Measurements from ENCODE around the gene RNF4.
"Not testable (repeated sequence)": the region's sequence is repeated elsewhere in the genome, so short reads cannot be mapped to it uniquely, and the experiment has no call there.

Gene RNF4

DNA sequence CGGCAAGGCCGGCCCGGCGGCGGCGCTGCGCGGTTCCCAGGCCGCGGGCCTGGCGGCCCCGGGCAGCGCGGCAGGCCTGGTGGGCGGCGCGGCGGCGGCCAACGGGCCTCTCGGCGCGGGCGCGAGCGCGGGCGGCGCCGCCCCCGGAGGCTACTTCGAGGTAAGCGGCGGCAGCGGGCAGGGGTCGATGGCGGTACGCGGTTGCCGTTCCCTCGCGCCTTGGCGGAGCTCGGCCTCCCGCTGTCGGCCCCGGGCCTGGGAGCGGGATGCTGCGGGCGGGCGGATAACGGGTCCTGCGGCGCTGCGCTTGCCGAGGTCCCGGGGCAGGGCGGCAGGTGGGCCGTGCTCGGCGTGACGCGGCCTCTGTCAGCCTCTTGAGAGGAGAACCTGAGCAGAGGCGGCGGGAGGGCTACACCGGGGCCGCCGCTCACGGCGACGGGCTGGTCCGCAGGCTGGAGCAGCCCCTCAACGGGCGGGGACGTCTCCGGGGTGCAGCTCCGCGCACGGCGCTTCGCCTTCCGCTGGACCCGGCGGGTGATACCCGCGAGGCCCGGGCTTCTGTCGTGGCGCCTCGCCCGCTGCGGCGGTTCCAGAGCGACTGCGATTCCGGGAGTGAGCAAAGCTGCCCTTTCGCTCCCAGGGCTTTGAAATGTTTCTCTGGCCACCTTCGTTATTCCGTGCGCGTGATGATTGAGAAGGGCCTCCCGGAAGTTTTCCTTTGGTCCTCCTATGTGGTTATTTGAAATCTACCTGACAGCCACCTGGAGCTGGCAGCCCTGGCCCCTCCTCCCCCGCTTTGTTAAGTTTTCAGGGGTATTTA, 68.3 kb downstream of the RNF4 start:
- peak overlapping the region; percentile 58 for H3K27ac ChIP-seq (ENCODE audit: low read depth, low read length)
- no peaks in the 10 kb centered on the region for H3K36me3 ChIP-seq (ENCODE audit: insufficient read depth, low read length)
- peak overlapping the region; percentile 27 for H2AFZ ChIP-seq (ENCODE audit: low read length, unreplicated experiment)
- no peaks in the 10 kb centered on the region for H3K27me3 ChIP-seq (ENCODE audit: insufficient read depth, low read length)
- H3K79me2 ChIP-seq (ENCODE audit: control insufficient read depth, insufficient read depth, low read length, unreplicated experiment) = peaks cover 55% of the 10 kb centered on the region
- H3K4me1 ChIP-seq (ENCODE audit: control insufficient read depth, insufficient read depth, low read length, unreplicated experiment) = peaks cover 13% of the 10 kb centered on the region
- H3K4me3 ChIP-seq (ENCODE audit: low read depth, low read length) = peak overlapping the region; percentile 86

GRCh38 chr4:2543580-2544191, 74.8 kb downstream of the RNF4 start:
- H3K36me3 ChIP-seq (ENCODE audit: insufficient read depth, low read length); H3K27me3 ChIP-seq (ENCODE audit: insufficient read depth, low read length); H2AFZ ChIP-seq (ENCODE audit: low read length, unreplicated experiment); H3K27ac ChIP-seq (ENCODE audit: low read depth, low read length); H3K4me1 ChIP-seq (ENCODE audit: control insufficient read depth, insufficient read depth, low read length, unreplicated experiment); H3K4me3 ChIP-seq (ENCODE audit: low read depth, low read length): not testable (repeated sequence)
- H3K79me2 ChIP-seq (ENCODE audit: control insufficient read depth, insufficient read depth, low read length, unreplicated experiment) = peaks cover 98% of the 10 kb centered on the region

- H3K36me3 ChIP-seq (ENCODE audit: insufficient read depth, low read length) = peaks cover 4% of the 10 kb centered on the region; the same call in 1 of the 2 replicates
- H3K4me1 ChIP-seq (ENCODE audit: control insufficient read depth, insufficient read depth, low read length, unreplicated experiment) = no peaks in the 10 kb centered on the region
- no peak overlapping the region for H3K4me3 ChIP-seq (ENCODE audit: low read depth, low read length)
- H3K27ac ChIP-seq (ENCODE audit: low read depth, low read length) = no peak overlapping the region
- H3K27me3 ChIP-seq (ENCODE audit: insufficient read depth, low read length) = no peaks in the 10 kb centered on the region
- H3K79me2 ChIP-seq (ENCODE audit: control insufficient read depth, insufficient read depth, low read length, unreplicated experiment) = peaks cover 92% of the 10 kb centered on the region
- no peak overlapping the region for H2AFZ ChIP-seq (ENCODE audit: low read length, unreplicated experiment)
Observed at GRCh38 chr4:2545321-2546013, 76.6 kb downstream of the RNF4 start.

DNA sequence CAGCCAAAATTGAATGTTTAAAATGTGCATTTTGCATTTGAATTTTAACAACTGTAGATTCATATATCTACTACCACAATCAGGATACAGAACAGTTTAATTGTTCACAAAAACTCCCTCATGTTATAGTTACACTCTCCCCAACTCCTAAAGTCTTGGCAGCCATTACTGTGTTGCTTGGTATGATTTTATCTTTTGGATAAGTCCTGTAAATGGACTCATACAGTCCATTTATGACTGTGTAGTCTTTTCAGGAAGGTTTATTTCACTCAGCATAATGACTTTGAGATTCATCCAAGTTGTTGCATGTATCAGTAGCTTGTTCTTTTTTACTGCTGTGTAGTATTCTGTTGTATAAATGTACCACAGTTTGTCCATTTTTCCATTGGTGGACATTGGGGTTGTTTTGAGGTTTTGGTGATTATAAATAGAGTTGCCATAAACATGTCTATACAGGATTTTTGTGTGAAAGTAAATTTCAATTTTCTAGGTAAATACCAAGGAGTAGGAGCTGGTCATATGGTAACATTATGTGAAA, 77.4 kb downstream of the RNF4 start:
- H3K36me3 ChIP-seq (ENCODE audit: insufficient read depth, low read length) = peaks cover 4% of the 10 kb centered on the region; the same call in 1 of the 2 replicates
- H3K4me3 ChIP-seq (ENCODE audit: low read depth, low read length) = no peak overlapping the region
- H2AFZ ChIP-seq (ENCODE audit: low read length, unreplicated experiment) = no peak overlapping the region
- H3K4me1 ChIP-seq (ENCODE audit: control insufficient read depth, insufficient read depth, low read length, unreplicated experiment) = no peaks in the 10 kb centered on the region
- no peaks in the 10 kb centered on the region for H3K27me3 ChIP-seq (ENCODE audit: insufficient read depth, low read length)
- H3K79me2 ChIP-seq (ENCODE audit: control insufficient read depth, insufficient read depth, low read length, unreplicated experiment) = peaks cover 89% of the 10 kb centered on the region
- no peak overlapping the region for H3K27ac ChIP-seq (ENCODE audit: low read depth, low read length)

- not testable (repeated sequence) for H3K4me3 ChIP-seq (ENCODE audit: low read depth, low read length); H2AFZ ChIP-seq (ENCODE audit: low read length, unreplicated experiment); H3K27me3 ChIP-seq (ENCODE audit: insufficient read depth, low read length); H3K27ac ChIP-seq (ENCODE audit: low read depth, low read length); H3K36me3 ChIP-seq (ENCODE audit: insufficient read depth, low read length); H3K4me1 ChIP-seq (ENCODE audit: control insufficient read depth, insufficient read depth, low read length, unreplicated experiment)
- peaks cover 88% of the 10 kb centered on the region for H3K79me2 ChIP-seq (ENCODE audit: control insufficient read depth, insufficient read depth, low read length, unreplicated experiment)
Observed at GRCh38 chr4:2546961-2547691, 78.2 kb downstream of the RNF4 start.

DNA sequence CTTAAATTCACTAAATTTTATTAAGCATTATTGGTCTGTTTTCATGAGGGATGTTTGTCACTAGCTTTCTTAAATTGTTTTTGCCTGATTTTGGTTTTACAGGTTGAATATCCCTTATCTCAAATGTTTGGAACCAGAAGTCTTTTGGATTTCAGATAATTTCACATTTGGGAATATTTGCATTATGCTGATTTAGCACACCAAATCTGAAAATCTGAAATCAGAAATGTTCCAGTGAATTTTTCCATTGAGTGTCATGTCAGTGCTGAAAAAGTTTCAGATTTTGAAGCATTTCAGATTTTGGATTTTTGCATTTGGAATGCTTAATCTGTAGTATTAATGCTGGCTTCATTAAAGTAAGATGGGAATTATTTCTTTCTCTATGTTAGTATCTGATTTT, 82.2 kb downstream of the RNF4 start:
- Histone ChIP-seq H2AFZ (ENCODE audit: low read length, unreplicated experiment) (no peak overlapping the region), H3K4me1 (ENCODE audit: control insufficient read depth, insufficient read depth, low read length, unreplicated experiment) (no peaks in the 10 kb centered on the region), H3K36me3 (ENCODE audit: insufficient read depth, low read length) (no peaks in the 10 kb centered on the region), H3K79me2 (ENCODE audit: control insufficient read depth, insufficient read depth, low read length, unreplicated experiment) (peaks cover 87% of the 10 kb centered on the region), H3K27me3 (ENCODE audit: insufficient read depth, low read length) (no peaks in the 10 kb centered on the region), H3K27ac (ENCODE audit: low read depth, low read length) (no peak overlapping the region), H3K4me3 (ENCODE audit: low read depth, low read length) (no peak overlapping the region)

DNA sequence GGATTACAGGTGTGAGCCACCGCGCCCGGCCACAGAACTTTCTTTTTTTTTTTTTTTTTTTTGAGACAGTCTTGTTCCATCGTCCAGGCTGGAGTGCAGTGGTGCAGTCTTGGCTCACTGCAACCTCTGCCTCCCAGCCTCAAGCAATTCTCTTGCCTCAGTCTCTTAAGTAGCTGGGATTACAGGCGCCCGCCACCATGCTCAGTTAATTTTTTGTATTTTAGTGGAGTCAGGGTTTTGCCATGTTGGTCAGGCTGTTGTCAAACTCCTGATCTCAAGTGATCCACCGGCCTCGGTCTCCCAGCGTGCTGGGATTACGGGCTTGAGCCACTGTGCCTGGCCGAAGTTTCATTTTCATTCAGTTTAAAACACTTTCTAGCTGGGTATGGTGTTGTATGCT, 83.9 kb downstream of the RNF4 start:
- H3K4me1 ChIP-seq (ENCODE audit: control insufficient read depth, insufficient read depth, low read length, unreplicated experiment) = no peaks in the 10 kb centered on the region
- no peaks in the 10 kb centered on the region for H3K27me3 ChIP-seq (ENCODE audit: insufficient read depth, low read length)
- no peak overlapping the region for H3K4me3 ChIP-seq (ENCODE audit: low read depth, low read length)
- H3K79me2 ChIP-seq (ENCODE audit: control insufficient read depth, insufficient read depth, low read length, unreplicated experiment) = peaks cover 87% of the 10 kb centered on the region
- no peak overlapping the region for H2AFZ ChIP-seq (ENCODE audit: low read length, unreplicated experiment)
- H3K27ac ChIP-seq (ENCODE audit: low read depth, low read length) = no peak overlapping the region
- 0 out of 2 replicates have a peak, but pooled peaks cover 4% of the 10 kb centered on the region for H3K36me3 ChIP-seq (ENCODE audit: insufficient read depth, low read length)

DNA sequence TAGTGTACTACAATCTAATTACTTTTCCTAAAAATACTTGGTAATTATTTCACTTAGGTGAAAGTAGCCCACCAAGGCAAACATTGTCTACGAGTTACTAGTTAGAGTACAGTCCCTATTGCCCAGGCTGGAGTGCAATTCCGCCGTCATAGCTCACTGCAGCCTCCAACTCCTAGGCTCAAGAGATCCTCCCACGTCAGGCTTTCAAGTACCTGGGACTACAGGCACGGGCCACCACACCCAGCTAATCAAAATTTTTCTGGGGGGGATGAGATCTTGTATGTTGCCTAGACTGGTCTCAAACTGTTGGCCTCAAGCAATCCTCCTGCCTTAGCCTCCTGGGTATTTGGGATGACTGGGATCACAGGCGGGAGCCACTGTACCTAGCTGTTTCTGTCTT, 89.4 kb downstream of the RNF4 start:
- Histone ChIP-seq H2AFZ (ENCODE audit: low read length, unreplicated experiment) (no peak overlapping the region), H3K4me3 (ENCODE audit: low read depth, low read length) (no peak overlapping the region), H3K27ac (ENCODE audit: low read depth, low read length) (no peak overlapping the region), H3K79me2 (ENCODE audit: control insufficient read depth, insufficient read depth, low read length, unreplicated experiment) (peaks cover 91% of the 10 kb centered on the region), H3K27me3 (ENCODE audit: insufficient read depth, low read length) (no peaks in the 10 kb centered on the region), H3K4me1 (ENCODE audit: control insufficient read depth, insufficient read depth, low read length, unreplicated experiment) (no peaks in the 10 kb centered on the region), H3K36me3 (ENCODE audit: insufficient read depth, low read length) (peaks cover 11% of the 10 kb centered on the region; the same call in 1 of the 2 replicates)

DNA sequence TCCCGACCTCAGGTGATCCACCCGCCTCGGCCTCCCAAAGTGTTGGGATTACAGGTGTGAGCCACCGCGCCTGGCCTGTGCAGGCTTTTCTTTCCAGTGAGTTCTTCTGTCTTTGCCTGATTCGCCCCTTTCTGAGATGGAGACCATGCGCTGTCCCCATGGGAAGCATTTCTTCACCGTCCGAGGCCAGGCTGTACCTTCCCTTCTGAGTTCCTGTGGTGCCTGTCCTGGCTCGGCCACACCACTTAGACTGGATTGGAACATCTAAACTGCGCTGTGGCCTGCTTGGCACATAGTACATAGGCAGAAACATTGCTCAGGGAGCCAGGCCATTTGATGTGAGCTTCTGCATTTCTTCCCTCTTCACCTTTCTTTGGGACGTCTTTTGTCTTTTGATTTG, 91.3 kb downstream of the RNF4 start:
- Histone ChIP-seq H3K36me3 (ENCODE audit: insufficient read depth, low read length) (peaks cover 11% of the 10 kb centered on the region; the same call in 1 of the 2 replicates), H3K4me1 (ENCODE audit: control insufficient read depth, insufficient read depth, low read length, unreplicated experiment) (no peaks in the 10 kb centered on the region), H2AFZ (ENCODE audit: low read length, unreplicated experiment) (no peak overlapping the region), H3K4me3 (ENCODE audit: low read depth, low read length) (no peak overlapping the region), H3K27ac (ENCODE audit: low read depth, low read length) (no peak overlapping the region), H3K27me3 (ENCODE audit: insufficient read depth, low read length) (no peaks in the 10 kb centered on the region), H3K79me2 (ENCODE audit: control insufficient read depth, insufficient read depth, low read length, unreplicated experiment) (peaks cover 88% of the 10 kb centered on the region)

Measured in ACC112 (cell line).